NCI-H1092 (cell line): ENCODE results near the gene MTX2.

ENCODE experiments used
- DNase-seq: peaks from one replicate; lab custom pipeline; 2025; lab: John Stamatoyannopoulos, UW

Gene MTX2

GRCh38 chr2:176269319-176270099 lies at the start of gene MTX2:
Gene MTX2 (plus strand): TSS chr2:176269442. CDS start chr2:176269630, 188 bp downstream.
- peak; percentile 84 for DNase-seq

- no peak for DNase-seq
Measured at GRCh38 chr2:176227874-176228273, 41.4 kb upstream of the MTX2 start.

- DNase-seq = no peak
Measured at GRCh38 chr2:176234156-176234555, 35.1 kb upstream of the MTX2 start.

DNA sequence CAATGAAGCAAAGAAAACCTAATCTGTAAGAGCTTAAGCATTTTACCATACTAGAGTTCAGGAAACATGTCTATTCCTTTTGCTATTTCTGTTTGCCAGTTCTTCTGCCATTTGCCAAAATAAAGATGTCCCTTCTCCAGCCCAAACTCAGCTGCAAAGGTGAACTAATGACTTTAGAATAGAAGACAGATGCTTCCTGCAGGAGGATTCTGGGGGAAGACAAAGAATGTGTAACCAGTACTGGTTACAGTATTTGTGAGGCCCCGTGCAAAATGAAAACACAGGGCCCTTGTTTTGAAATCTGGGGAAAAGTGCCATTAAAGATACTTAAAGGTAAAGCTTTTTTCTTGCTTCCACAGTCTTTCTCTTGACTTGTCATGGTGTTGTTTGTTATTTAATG lies 34.3 kb upstream of the MTX2 start:
- no peak for DNase-seq

- DNase-seq = no peak
Measured at GRCh38 chr2:176237456-176237855, 31.8 kb upstream of the MTX2 start.

DNA sequence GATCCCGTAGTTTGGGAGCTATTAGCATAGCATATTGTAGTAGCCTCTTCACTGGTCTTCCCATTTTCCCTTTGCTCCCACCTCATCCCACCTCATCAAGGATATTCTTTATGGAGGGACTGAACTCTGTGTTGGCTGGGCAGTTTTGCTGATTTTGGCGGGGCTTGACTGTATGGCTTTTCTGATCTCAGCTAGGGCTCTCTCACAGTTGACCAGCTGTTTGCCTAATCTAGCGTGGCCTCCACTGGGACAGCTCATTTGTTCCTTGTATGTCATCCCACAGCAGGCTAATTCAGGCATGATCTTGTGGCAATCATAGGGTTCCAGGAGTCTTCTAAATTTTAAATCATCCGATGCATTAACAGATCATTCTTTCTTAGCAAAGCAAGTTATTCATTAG lies 30.2 kb upstream of the MTX2 start:
- DNase-seq = no peak

- no peak for DNase-seq
Measured at GRCh38 chr2:176240301-176240700, 28.9 kb upstream of the MTX2 start.

GRCh38 chr2:176242276-176242675 lies 27.0 kb upstream of the MTX2 start:
- no peak for DNase-seq

DNA sequence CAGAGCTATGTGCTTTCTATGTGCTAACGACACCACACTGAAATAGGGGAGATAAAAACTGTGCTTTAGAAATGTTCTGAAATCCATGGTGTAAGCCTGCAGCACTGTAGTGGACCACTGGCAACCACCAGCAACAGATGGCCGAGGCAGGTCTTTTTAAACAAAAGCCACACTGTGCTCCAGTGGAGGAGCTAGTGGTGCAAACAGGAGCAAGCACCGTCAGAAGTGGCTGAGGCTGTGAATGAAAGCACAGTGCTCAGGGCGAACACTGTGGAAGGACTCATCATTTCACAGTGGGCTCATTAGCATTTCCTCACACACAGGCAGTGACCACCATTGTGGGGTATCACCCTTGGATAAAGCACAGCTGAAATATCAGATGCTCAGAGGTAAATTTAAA lies 22.9 kb upstream of the MTX2 start:
- DNase-seq = no peak

DNA sequence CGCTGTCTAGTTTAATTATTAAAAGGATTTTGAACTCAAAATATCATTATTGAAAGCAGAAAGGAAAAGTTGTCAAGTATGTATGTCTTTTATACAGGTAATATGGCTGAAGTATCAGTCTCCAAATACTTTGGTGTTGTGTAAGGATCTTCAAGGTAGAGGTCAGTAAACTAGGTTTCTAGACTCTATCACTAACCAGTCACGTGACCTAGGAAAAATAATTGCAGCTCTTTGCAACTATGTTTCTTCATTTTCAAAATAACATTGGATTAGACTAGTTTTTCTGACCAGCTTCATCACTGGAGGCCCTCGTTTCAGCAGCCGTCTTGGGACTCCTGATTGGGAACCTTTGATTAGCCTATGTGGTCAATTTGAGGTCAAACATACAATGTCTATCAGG lies 21.4 kb upstream of the MTX2 start:
- DNase-seq = no peak

GRCh38 chr2:176251928-176252327 lies 17.3 kb upstream of the MTX2 start:
- no peak for DNase-seq

DNA sequence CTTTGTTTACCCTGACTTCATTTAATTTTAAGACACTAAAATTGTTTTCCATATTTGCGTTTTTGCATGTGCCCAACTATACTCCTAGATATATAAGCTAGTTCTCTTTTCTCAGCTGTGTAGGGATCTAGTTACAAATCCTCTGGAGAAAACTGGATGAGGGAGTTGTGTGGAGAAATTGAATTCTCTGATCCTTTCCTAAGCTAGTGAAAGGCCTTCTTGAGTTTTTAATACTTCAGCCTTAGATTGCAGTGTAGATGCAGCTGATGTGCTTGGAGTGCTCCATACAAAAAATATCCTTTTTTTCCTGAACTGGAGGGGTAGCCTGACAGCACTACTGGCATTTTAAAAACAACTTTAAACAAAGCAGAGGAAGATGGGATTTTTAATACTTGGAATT lies 8.6 kb upstream of the MTX2 start:
- no peak for DNase-seq

GRCh38 chr2:176261136-176261535 lies 8.1 kb upstream of the MTX2 start:
- no peak for DNase-seq

DNA sequence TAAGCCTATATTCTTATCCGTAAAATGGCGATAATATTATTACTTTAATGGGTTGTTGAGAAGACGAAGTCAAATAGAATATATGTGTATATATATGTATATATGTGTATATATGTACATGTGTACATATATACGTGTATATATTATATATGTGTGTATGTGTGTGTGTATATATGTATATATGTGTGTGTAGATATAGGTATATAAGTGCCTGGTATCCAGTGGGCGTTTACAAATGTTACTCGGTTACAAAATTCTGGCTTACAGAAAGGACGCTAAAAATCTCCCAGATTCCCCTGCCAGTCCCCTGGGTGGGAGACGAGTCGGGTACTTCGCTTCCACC lies 295 bp upstream of the MTX2 start:
- DNase-seq = no peak

DNA sequence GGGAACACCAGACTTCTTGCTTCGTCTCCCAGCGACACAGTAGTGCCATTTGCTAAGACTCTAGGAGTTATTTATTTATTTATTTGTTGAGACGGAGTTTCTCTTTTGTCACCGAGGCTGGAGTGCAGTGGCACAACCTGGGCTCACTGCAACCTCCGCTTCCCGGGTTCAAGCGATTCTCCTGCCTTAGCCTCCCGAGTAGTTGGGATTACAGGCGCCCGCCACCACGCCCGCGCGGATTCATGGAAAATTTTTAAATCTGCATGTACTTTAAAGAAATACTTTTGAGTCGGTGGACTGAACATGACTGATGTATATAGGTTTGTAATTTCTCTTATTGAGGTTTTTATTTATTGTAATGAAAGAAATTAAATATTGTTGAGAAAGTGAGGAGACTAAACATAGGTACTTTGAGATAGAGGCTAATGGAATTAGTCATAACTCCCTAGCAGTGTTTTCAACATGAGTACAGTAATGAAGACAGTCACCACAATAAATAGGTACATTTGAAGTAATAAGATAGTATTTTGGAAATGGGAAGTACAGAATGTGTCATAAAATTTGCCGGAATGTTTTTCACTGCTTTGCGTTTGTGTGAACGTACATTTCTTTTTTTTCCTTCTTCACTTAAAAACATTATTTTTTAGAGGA lies 983 bp downstream of the MTX2 start:
- no peak for DNase-seq

DNA sequence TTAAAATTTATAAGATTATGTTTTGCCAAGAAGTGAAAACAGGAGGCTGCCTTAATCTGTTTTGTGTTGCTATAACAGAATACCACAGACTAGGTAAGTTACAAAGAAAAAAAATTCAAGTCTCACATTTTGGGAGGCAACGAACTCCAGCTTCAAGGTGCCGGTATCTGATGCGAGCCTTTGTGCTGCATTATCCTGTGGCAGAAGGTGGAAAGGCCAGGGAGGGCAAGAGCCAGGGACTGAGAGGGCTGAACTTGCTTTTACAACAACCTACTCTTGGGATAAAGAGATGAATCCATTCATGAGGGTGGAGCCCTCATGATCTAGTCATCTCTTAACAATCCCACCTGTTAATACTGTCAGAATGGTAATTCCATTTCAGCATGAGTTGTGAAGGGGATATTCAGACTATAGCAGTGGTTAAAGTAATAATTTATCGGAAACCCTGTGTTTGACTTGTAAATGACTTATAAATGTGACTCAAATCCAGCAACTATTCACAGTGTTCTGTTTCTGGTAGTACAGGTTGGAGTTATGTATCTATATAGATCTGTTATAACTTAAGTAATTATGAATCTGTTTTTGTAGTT lies 3.7 kb downstream of the MTX2 start:
- DNase-seq = no peak

GRCh38 chr2:176278927-176279326 lies 9.7 kb downstream of the MTX2 start:
- no peak for DNase-seq

DNA sequence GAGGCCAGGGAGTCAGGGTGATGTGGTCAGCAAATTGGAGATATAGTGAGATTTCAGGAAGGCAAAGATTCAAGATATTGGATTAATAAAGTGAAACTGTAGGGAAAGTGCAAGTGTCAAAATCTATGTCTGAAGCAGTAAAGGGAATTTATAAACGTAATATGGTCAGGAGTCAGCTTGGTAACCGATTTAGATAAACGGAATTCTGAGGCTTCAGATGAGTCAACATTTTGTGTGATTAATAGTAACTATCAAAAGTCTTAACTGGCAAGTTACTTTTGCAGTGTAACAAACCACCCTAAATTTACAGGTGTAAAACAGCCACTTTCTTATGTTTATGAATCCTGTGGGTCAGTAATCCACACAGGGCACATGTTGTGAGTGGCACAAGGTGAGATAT lies 10.9 kb downstream of the MTX2 start:
- no peak for DNase-seq

GRCh38 chr2:176280867-176281658 lies 11.8 kb downstream of the MTX2 start:
- DNase-seq = no peak

GRCh38 chr2:176283291-176284068 lies 14.2 kb downstream of the MTX2 start:
- DNase-seq = no peak

DNA sequence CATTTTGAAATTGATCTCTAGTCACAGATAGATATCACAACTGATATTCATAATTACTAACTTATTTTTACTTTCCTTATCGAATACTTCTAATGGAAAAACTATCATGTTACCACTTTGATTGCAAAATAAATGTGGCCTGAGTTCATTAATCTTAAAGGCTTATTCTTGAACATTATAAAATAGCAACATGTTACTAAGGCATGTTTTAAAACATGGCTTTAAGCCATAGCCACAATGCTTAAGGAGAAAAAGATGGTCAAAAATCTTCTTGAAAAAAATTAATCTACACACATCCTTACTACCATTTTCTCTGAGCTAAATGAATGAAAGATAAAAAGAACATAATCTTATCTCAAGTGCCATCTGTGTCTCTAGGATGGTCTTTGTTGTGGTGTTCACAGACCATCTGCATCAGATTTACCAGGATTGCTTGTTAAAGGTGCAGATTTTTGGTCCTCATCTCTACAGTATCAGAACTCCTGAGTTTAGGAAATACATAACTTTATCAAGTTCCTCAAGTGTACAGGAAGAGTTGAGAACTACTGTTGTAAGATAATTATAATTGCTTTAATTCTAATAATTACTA lies 15.3 kb downstream of the MTX2 start:
- no peak for DNase-seq

DNA sequence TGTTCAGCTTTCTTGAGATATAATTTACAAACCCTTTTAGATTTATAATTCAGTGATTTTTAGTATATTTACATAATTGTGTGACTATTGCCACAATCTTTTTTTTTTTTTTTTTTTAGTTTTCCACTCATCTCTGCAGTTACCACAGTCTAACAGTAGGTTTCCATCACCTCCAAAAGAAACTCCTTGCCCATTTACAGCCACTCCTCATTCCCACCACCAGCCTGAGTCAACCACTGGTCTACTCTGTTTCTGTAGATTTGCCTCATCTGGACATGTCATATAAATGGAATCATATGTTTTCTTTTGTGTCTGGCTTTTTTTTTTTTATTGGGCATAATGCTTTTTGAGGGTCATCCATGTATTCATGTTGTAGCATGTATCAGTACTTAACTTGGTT lies 16.1 kb downstream of the MTX2 start:
- DNase-seq = no peak
